IPS DF 4.7 (cell line): ENCODE results near the gene HSPB6.

Experiments used
- DNase-seq: peaks from one replicate; pipeline ENCODE4 v3.0.0-alpha.2; 2013; ENCODE audit warnings: low spot score; ENCODE audit errors: extremely low read depth

HSPB6 gene

DNA sequence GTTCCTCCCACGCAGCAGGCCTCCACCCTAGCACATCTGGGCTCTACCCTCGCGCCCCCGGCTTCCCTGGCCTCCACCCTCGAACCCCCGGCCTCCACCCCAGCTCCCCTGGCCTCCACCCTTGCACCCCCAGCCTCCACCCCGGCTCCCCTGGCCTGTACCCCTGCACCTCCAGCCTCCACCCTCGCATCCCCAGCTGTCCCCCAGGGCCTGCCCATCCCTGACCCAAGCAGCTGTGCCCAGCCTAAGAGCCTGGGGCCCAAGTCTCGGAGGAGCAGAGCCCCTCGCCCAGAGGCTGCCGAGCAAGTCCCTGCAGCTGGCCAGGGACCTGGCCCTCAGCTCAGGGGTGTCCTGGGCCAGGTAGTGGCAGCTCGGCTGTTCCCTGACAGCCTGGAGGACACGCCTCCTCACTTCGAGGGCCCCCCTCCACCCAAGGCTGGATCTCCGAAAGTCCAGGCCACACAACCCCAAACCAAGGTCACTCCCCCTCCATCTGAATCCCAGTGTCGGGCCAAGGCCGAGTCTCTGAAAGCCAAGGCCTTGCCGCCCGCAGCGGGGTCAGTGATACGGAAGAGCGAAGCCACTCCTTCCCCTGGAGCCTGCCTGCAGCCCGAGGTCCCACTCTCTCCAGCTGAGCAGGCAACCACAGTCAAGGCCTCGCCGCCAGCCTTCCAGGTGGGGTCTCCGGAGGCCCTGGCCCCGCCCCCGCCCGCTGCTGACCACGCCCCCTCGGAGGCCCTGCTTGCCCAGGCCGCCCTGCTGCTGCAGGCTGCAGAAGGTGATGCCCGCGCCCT, 10.7 kb upstream of the HSPB6 start:
- DNase-seq, result no peak

DNA sequence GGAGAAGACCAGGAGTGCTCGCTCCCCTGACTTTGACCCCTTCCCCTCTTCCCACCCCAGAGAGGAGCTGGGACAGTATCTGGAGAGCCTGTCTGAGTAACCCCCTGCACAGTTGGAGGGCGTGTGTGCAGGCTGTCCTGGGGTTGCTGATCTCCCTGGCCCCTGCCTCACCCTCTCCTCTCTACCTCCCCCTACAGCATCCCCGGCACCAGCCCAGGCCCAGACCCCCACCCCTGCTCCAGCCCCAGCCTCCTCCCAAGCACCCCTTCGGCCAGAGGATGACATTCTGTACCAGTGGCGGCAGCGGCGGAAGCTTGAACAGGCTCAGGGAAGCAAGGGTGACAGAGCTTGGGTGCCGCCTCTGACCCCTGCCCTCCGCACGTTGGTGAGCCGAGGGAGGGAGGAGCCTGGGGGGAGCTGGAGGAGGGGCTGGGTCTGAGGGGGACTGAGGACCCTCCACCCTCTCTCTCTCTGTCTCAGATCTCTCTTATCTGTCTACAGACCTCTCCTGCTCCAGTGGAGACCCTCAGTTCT, 9.8 kb upstream of the HSPB6 start:
- no peak for DNase-seq

GRCh38 chr19:35764432-35765315, 7.8 kb upstream of the HSPB6 start:
- no peak for DNase-seq

DNA sequence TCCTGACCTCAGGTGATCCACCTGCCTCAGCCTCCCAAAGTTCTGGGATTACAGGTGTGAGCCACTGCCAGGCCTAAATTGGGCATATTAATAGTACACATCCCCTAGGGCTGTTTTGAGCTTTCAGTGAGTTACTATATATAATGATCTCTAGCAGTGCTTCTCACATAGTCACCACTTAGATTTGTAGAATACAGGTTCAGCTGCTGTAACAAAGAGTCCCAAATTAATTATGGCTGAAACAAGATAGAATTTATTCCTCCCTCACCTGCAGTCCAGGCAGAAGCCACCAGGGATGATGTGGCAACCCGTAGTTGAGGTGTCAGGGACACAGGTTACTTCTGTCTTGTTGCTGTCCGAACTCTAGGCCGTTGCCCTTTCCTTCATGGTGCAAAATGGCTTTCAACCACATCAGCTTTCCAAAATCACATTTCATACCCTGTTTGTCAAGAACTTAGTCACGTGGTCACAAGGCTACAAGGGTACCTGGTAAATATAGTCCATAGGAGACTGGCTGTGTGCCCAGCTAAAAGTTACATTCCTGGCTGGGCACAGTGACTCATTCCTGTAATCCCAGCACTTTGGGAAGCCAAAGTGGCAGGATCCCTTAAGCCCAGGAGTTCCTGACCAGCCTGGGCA, 4.0 kb upstream of the HSPB6 start:
- DNase-seq, result no peak

- no peak for DNase-seq
Measured at GRCh38 chr19:35759697-35760096, 2.9 kb upstream of the HSPB6 start.

- DNase-seq, result peak; percentile 97
Measured at GRCh38 chr19:35757749-35758608, 1.1 kb upstream of the HSPB6 start, which contains the start of gene PROSER3. TSS of gene PROSER3 (plus strand) at chr19:35758176. CDS start at chr19:35758216, 40 bp downstream.

DNA sequence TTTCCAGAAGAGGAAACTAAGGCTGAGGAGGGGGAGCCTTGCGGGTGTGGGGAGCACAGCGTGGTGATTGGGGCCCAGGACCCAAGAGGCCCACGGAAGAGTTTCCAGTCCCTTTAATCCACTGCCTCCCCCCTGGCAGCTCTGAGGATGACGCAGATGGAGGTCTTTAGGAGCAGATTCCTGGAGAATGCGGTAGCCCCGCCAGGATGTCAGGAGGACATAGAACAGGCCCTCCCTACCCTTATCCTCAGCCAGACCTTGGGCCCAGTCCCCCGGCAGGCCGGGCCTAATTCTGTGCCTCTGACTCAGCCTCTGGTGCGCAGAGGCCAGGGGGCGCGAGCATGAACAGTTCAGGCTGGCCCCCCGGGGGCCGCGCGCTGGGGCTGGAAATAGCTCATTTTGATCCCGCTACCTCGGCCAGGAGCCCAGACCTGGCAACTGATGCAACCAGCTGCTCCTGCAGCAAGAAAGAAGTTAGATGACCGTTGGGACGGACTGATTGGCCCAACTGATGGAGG, 461 bp upstream of the HSPB6 start:
- DNase-seq, result no peak

GRCh38 chr19:35755550-35756376, 1.1 kb downstream of the HSPB6 start:
- DNase-seq, result no peak

DNA sequence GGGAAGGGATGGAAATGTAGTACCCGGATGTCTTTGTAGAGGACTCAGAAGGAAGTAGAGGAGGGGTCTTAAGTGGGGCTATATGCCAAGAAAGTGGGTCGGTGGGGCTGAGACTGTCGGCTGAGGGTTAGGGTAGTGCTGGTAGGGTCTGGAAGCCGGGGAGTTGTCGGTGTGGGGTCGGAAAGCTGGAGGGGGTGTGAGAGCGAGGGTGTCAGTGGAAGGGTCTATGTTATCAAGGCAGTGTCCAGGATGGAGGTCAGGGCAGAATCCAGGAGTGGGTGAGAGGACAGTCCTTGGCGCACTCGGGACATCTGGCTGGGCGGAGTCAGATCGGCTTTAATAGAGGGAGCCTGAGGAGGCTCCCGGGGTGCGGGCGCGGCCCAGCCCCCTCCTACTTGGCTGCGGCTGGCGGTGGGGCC, 1.7 kb downstream of the HSPB6 start:
- no peak for DNase-seq

DNA sequence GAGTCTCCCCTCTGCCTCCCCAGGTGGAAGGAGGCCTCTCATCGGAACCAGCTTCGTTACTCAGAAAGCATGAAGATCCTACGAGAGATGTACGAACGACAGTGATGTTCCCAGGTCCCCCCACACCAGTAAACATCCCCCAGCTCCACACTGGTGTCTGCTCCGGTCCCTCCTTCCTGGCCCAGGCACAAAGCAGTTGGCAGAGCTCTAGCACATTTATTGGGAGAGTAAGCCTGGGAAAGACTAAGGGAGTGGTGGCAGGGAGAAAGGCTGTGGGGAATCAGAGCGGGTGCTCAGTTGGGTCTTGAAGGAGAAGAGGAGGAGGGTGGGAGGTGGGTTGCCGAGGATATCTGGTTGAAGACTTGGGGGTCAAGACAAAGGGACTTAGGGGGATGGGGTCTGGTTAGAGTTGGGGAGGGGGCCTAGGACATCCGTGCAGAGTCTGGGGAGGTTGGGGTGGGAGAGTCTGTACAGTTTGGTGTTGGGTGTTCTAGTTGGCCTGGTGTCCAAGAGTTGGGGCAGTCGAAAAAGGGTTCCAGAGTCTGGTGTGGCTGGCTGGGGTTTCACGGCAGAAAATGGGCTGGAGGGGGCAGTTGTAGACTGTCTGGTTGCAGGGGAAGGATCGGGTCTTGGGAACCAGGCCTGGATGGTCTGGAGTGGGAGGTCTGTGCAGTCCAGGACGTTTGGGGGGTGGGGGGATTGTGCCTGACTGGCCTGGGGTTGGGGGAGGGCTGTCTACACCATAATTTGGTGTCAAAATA, 2.3 kb downstream of the HSPB6 start:
- DNase-seq, result no peak

DNA sequence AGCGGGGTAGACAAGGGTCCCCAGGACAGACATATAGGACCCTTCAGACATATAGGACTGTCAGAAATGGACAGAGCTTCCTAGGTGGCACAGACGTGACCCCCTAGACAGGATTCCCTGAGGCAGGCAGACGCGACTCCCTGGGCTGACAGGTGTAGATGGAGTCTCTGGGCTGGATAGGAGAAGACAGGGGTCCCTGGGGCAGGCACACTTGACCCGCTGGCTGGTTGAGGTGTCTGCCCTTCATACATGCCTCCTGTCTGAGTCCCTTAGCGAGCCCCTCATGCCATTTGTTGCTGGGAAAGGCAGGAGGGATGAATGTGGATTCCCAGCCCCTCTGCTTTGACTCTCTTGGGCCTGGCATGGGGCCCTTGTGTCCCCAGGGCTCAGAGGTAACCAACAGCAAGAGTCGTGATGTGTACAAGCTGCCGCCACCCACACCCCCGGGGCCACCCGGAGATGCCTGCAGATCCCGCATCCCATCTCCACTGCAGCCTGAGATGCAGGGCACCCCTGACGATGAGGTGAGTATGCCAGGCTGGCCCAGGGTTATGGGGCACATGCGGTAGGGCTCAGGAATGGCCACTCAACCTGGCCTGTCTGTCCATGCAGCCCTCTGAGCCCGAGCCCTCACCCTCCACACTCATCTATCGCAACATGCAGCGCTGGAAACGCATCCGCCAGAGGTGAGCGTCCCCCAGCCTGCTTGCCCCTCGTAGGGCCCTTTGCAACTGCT, 3.0 kb downstream of the HSPB6 start:
- DNase-seq, result no peak

DNA sequence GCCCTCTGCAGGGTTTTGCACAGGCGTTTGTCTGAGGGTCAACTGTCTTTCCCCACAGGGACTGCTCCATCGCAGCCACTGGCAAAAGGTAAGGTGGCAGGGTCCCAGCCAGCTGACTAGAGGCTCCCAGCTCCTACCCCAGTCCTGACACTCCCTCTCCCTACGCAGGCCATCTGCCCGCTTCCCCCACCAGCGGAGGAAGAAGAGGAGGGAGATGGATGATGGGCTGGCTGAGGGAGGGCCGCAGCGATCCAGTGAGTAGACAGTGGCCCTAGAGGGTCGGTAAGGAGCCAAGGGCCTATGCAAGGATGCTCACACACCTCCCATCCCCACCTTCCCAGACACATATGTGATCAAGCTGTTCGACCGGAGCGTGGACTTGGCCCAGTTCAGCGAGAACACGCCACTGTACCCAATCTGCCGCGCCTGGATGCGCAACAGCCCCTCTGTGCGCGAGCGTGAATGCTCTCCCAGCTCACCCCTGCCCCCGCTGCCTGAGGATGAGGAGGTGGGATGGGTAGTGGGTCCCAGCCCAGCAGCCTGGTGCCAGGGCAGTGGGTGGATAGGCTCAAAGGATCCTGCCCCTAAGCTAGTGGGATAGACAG, 4.0 kb downstream of the HSPB6 start:
- no peak for DNase-seq

- no peak for DNase-seq
Measured at GRCh38 chr19:35751839-35752745, 4.7 kb downstream of the HSPB6 start.

GRCh38 chr19:35750167-35750566, 6.7 kb downstream of the HSPB6 start:
- DNase-seq, result no peak

- DNase-seq, result peak; percentile 99
Measured at GRCh38 chr19:35748106-35749020, 8.5 kb downstream of the HSPB6 start, which contains the start of gene LIN37. TSS of gene LIN37 (plus strand) at chr19:35748576. CDS start at chr19:35748725, 149 bp downstream.
